LNCAP (cell line): Measurements from ENCODE around the gene KCNC1.

ENCODE experiments used
- CTCF ChIP-seq: fragments of 450-650 bp; IDR thresholded peaks from 2 replicates; pipeline ENCODE4 v1.5.1; 2017; ENCODE audit warnings: mild to moderate bottlenecking

Gene KCNC1

GRCh38 chr11:17779861-17780594 is 45.4 kb downstream of the KCNC1 start:
- peak; percentile 13; the same call in 1 of the 2 replicates for TF ChIP-seq CTCF

- TF ChIP-seq CTCF = no peak
Measured at GRCh38 chr11:17780668-17781067, 46.1 kb downstream of the KCNC1 start.

DNA sequence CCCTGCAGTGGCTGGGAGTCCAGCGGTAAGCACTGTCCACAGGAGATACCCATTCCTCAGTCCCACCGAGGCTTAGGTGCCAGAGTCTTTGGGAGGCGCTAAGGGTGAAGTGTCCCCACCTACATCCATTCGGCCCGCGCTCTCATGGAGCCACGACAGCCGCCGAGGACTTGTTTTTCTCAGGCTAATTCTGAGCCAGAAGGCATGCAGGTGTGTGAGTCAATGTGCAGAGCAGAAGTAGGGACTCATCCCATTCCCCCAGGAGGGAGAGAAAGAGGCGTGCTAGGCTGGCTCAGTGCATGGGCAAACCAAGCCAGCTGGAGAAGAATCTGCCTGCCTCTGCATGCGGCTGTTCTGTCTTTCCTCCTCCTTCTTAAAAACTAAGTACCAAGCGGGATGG is 46.6 kb downstream of the KCNC1 start:
- TF ChIP-seq CTCF = no peak

DNA sequence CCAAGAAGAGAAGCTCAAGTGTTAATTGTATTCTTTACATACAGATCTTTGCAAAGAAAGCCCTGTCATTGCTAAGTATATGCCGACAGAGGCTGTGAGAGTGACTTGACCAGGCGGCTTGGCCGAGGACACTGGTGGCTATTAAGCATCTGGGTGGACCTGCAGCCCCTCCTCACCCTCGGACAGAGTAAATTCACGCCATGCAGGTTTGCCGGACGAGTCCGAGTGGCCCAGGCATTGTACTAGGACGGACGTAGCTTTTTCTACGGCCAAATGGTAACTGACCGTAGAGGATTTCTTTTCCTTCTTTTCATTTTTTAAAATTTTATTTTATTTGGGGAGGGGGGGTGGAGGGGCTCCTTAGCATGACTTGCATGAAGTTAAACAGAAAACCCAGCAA is 47.0 kb downstream of the KCNC1 start:
- TF ChIP-seq CTCF = no peak

DNA sequence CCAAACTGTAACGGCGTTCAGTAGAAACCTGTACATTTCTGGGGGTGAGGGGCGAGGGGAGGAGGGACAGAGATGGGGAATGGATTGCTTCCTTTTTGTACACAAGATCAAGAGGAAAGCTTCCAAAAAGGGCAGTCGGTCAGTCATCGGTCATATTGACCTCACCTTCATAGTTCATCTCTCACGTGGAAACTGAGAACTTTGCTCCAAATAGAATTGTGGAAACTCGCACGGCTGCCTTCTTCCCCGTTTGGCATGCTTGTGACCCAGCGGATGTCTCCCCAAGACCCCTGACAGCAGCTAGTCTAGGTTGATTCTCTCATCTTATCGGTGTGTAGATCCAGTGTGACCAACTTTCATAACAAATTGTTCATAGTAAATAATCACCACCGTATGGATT is 47.6 kb downstream of the KCNC1 start:
- TF ChIP-seq CTCF = no peak

- no peak for TF ChIP-seq CTCF
Measured at GRCh38 chr11:17782603-17783337, 48.2 kb downstream of the KCNC1 start.

DNA sequence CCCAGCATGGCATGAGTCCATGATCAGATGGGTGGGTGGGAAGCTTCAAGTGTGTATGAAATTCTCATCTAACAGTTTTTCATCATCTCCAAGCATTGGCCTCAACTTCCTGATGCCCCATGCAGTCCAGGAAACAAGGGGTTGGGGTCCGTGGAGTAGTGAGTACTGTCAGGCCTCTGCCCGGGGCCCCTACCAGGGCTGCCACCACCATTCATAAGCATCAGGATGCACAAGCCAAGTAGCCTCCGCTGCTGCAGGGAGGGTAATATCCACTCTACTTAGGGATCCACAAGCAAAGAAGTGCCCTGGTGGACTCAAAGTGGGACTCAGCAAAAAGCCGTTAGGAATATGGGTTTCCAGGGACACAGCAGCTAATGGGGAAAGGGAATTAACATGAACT is 49.3 kb downstream of the KCNC1 start:
- no peak for TF ChIP-seq CTCF
